H1 (cell line): Measurements from ENCODE around the gene COPS2. TPM values are rescaled to one million over a fixed set of nuclear protein-coding genes. Genes with fewer than 3 reads are reported as not detected.

Experiments used
- BCL11A ChIP-seq, 2 experiments: IDR thresholded peaks; one replicate each; pipeline ENCODE4 v1.6.1; 2011; ENCODE audit warnings: low read depth in 2 of 2, low read length in 2 of 2, mild to moderate bottlenecking in 2 of 2
- CTBP2 ChIP-seq: IDR thresholded peaks from 2 replicates; pipeline ENCODE4 v1.7.0; 2011; ENCODE audit warnings: borderline replicate concordance, mild to moderate bottlenecking, moderate library complexity, mixed read lengths, low read length; ENCODE audit not compliant: insufficient read depth, insufficient read length
- POLR2AphosphoS5 ChIP-seq: IDR thresholded peaks from 2 replicates; pipeline ENCODE4 v1.6.1; 2011; ENCODE audit warnings: low read depth, low read length
- POU5F1 ChIP-seq: IDR thresholded peaks from 2 replicates; pipeline ENCODE4 v1.6.1; 2011; ENCODE audit warnings: low read depth, mild to moderate bottlenecking, low read length, moderate library complexity
- TBP ChIP-seq: IDR thresholded peaks from 2 replicates; pipeline ENCODE4 v1.6.1; 2011; ENCODE audit warnings: low read depth, low read length, improper control_type of control experiment
- TCF12 ChIP-seq: IDR thresholded peaks from 2 replicates; pipeline ENCODE4 v1.6.1; 2011; ENCODE audit warnings: low read depth, mild to moderate bottlenecking, low read length
- polyA plus RNA-seq, 7 experiments: library from polyadenylated mRNA; depleted of rRNA in 3 of 7; stranded (reverse) in 5 of 7; unstranded in 2 of 7; fragments of >200 nt in 5 of 7; fragments of 200-250 nt in 2 of 7; gene quantifications; 1 replicate in 5 of 7; 2 replicates in 1 of 7; 4 replicates in 1 of 7; pipeline versions ENCODE4 v1.2.1 to v1.2.3, GENCODE V29; 2011 to 2013; ENCODE audit warnings: missing spikeins in 2 of 7, mixed read lengths in 2 of 7
- total RNA-seq: library from RNA; stranded (reverse); fragmentation: NEBNext Ultra II Directional; extraction: Animal tissue kit (Norgen Biotek cat#: 25700); gene quantifications from 2 replicates; pipeline ENCODE4 v1.2.1, GENCODE V29; 2021
- TF ChIP-seq, protein P1 (sequence below): IDR thresholded peaks from 2 replicates; pipeline ENCODE4 v1.6.1; 2012; ENCODE audit warnings: inconsistent platforms
- TF ChIP-seq, protein P2 (sequence below): fragments of 300-600 bp; sonication (generic); IDR thresholded peaks from 2 replicates; pipeline ENCODE4 v1.7.1; 2012; ENCODE audit warnings: low read length, moderate library complexity, mild to moderate bottlenecking, inconsistent platforms; ENCODE audit not compliant: insufficient replicate concordance

COPS2 gene
- total and polyA plus RNA-seq, 2 of the 8 experiments (the other 6 are each of a cell fraction or from before 2014, with no cell fraction given): 17.7 to 85.1 TPM

DNA sequence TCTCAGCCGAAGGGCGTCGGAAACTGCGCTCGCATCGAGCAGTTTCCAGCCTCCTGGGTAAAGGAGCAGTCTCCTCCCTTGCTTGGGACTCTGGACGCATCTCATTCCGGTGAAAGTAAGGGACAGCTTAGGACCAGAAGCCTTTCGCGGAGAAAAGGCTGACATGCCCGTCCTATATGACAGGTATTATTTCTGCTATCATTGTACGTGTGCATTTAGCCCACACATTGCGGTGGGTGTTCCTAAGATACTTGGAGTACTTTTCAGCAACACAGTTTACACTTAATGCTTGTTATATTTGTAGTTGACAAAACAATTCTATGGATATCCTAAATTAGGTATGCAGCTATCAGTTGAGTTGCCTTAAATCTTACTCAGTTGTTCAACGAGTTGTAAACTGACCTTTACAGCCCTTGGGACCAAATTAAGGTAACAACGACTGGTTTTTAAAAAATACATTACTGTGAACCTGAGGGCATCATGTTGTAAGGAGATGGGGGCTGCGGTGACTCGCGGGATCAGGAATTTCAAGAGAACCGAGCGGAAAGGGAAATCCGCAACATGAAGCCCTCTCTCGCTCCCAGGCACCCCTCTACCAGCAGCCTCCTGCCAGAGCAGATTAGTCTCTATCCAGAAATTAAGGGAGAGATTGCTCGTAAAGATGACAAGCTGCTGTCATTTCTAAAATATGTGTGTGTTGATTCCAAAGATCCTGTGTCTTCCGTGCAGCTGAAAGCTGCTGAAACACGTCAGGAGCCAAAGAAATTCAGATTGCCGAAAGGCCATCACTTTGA lies 632 bp upstream of the COPS2 start (continued):
- TF ChIP-seq TBP (no peak), BCL11A (IDR thresholded peaks at IDR 0.05; ENCODE audit: low read depth in 2 of 2, low read length in 2 of 2) (no peak), POU5F1 (no peak), POLR2AphosphoS5 (no peak), TCF12 (no peak), CTBP2 (no peak)
- TF ChIP-seq, protein P1, sequence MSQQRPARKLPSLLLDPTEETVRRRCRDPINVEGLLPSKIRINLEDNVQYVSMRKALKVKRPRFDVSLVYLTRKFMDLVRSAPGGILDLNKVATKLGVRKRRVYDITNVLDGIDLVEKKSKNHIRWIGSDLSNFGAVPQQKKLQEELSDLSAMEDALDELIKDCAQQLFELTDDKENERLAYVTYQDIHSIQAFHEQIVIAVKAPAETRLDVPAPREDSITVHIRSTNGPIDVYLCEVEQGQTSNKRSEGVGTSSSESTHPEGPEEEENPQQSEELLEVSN: no peak
- TF ChIP-seq, protein P2, sequence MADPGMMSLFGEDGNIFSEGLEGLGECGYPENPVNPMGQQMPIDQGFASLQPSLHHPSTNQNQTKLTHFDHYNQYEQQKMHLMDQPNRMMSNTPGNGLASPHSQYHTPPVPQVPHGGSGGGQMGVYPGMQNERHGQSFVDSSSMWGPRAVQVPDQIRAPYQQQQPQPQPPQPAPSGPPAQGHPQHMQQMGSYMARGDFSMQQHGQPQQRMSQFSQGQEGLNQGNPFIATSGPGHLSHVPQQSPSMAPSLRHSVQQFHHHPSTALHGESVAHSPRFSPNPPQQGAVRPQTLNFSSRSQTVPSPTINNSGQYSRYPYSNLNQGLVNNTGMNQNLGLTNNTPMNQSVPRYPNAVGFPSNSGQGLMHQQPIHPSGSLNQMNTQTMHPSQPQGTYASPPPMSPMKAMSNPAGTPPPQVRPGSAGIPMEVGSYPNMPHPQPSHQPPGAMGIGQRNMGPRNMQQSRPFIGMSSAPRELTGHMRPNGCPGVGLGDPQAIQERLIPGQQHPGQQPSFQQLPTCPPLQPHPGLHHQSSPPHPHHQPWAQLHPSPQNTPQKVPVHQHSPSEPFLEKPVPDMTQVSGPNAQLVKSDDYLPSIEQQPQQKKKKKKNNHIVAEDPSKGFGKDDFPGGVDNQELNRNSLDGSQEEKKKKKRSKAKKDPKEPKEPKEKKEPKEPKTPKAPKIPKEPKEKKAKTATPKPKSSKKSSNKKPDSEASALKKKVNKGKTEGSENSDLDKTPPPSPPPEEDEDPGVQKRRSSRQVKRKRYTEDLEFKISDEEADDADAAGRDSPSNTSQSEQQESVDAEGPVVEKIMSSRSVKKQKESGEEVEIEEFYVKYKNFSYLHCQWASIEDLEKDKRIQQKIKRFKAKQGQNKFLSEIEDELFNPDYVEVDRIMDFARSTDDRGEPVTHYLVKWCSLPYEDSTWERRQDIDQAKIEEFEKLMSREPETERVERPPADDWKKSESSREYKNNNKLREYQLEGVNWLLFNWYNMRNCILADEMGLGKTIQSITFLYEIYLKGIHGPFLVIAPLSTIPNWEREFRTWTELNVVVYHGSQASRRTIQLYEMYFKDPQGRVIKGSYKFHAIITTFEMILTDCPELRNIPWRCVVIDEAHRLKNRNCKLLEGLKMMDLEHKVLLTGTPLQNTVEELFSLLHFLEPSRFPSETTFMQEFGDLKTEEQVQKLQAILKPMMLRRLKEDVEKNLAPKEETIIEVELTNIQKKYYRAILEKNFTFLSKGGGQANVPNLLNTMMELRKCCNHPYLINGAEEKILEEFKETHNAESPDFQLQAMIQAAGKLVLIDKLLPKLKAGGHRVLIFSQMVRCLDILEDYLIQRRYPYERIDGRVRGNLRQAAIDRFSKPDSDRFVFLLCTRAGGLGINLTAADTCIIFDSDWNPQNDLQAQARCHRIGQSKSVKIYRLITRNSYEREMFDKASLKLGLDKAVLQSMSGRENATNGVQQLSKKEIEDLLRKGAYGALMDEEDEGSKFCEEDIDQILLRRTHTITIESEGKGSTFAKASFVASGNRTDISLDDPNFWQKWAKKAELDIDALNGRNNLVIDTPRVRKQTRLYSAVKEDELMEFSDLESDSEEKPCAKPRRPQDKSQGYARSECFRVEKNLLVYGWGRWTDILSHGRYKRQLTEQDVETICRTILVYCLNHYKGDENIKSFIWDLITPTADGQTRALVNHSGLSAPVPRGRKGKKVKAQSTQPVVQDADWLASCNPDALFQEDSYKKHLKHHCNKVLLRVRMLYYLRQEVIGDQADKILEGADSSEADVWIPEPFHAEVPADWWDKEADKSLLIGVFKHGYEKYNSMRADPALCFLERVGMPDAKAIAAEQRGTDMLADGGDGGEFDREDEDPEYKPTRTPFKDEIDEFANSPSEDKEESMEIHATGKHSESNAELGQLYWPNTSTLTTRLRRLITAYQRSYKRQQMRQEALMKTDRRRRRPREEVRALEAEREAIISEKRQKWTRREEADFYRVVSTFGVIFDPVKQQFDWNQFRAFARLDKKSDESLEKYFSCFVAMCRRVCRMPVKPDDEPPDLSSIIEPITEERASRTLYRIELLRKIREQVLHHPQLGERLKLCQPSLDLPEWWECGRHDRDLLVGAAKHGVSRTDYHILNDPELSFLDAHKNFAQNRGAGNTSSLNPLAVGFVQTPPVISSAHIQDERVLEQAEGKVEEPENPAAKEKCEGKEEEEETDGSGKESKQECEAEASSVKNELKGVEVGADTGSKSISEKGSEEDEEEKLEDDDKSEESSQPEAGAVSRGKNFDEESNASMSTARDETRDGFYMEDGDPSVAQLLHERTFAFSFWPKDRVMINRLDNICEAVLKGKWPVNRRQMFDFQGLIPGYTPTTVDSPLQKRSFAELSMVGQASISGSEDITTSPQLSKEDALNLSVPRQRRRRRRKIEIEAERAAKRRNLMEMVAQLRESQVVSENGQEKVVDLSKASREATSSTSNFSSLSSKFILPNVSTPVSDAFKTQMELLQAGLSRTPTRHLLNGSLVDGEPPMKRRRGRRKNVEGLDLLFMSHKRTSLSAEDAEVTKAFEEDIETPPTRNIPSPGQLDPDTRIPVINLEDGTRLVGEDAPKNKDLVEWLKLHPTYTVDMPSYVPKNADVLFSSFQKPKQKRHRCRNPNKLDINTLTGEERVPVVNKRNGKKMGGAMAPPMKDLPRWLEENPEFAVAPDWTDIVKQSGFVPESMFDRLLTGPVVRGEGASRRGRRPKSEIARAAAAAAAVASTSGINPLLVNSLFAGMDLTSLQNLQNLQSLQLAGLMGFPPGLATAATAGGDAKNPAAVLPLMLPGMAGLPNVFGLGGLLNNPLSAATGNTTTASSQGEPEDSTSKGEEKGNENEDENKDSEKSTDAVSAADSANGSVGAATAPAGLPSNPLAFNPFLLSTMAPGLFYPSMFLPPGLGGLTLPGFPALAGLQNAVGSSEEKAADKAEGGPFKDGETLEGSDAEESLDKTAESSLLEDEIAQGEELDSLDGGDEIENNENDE: no peak
